RWPE2 (cell line): ENCODE data around the gene ANGPTL4.

Experiments used
- ATAC-seq: fragments of 200-7000 bp; cut with Tn5 transposase; 3 replicates; pipeline ENCODE4 v1.9.1; 2021; ENCODE audit warnings: low read depth
- DNase-seq: peaks from one replicate; pipeline ENCODE4 v3.0.0-alpha.2; 2020; ENCODE audit warnings: low spot score
- H3K27ac ChIP-seq: fragments of 450-650 bp; 2 replicates; pipeline ENCODE4 v1.5.1; 2017; ENCODE audit warnings: mild to moderate bottlenecking; ENCODE audit not compliant: poor library complexity, severe bottlenecking
- H3K27me3 ChIP-seq: fragments of 250-450 bp; sonication (Bioruptor Pico); 2 replicates; pipeline ENCODE4 v1.5.1; 2021; ENCODE audit warnings: mild to moderate bottlenecking, moderate library complexity; ENCODE audit not compliant: insufficient read depth, poor library complexity, severe bottlenecking
- H3K36me3 ChIP-seq: fragments of 250-450 bp; sonication (Bioruptor Pico); 2 replicates; pipeline ENCODE4 v1.5.1; 2020; ENCODE audit warnings: low read depth, mild to moderate bottlenecking, moderate library complexity
- H3K4me1 ChIP-seq: fragments of 250-450 bp; sonication (Bioruptor Pico); 2 replicates; pipeline ENCODE4 v1.5.1; 2021; ENCODE audit warnings: mild to moderate bottlenecking, moderate library complexity; ENCODE audit not compliant: insufficient read depth, poor library complexity, severe bottlenecking
- H3K4me3 ChIP-seq: fragments of 250-450 bp; sonication (Bioruptor Pico); 2 replicates; pipeline ENCODE4 v1.5.1; 2021; ENCODE audit warnings: mild to moderate bottlenecking, moderate library complexity; ENCODE audit not compliant: severe bottlenecking
- H3K9me3 ChIP-seq: fragments of 250-450 bp; sonication (Bioruptor Pico); 2 replicates; pipeline ENCODE4 v1.5.1; 2021; ENCODE audit warnings: mild to moderate bottlenecking, moderate library complexity; ENCODE audit not compliant: severe bottlenecking
- CTCF ChIP-seq: fragments of 450-650 bp; IDR thresholded peaks from one replicate; pipeline ENCODE4 v1.5.1; 2017; ENCODE audit warnings: mild to moderate bottlenecking, moderate library complexity; ENCODE audit not compliant: poor library complexity, severe bottlenecking

The ANGPTL4 gene

GRCh38 chr19:8320564-8321066, 43.3 kb upstream of the ANGPTL4 start:
- ATAC-seq = peak; percentile 19
- peak overlapping the region; percentile 69 for H3K27ac ChIP-seq

GRCh38 chr19:8321067-8321985, 42.6 kb upstream of the ANGPTL4 start, which contains the start of the genes NDUFA7 and RPS28:
Gene NDUFA7, minus strand, starts transcription at chr19:8321375. Its CDS starts 17 bp downstream, at chr19:8321358.
Gene RPS28, plus strand, starts transcription at chr19:8321496. Its CDS starts 35 bp downstream, at chr19:8321531.
- peak; percentile 88 for DNase-seq
- ATAC-seq = peak; percentile 75
- H3K27me3 ChIP-seq = no peaks in the 10 kb centered on the region
- TF ChIP-seq CTCF = no peak
- H3K27ac ChIP-seq = peak within 1 kb of the TSS; percentile 69
- H3K4me3 ChIP-seq = peak within 1 kb of the TSS; percentile 67
- H3K36me3 ChIP-seq = peaks cover 35% of the 10 kb centered on the region
- H3K4me1 ChIP-seq = peaks cover 12% of the 10 kb centered on the region
- H3K9me3 ChIP-seq = no peaks in the 10 kb centered on the region

More at GRCh38 chr19:8320564-8321066, 43.3 kb upstream of the ANGPTL4 start:
- Histone ChIP-seq H3K4me3 (peak overlapping the region; percentile 67), H3K27me3 (no peaks in the 10 kb centered on the region), H3K9me3 (no peaks in the 10 kb centered on the region), H3K36me3 (peaks cover 41% of the 10 kb centered on the region), H3K4me1 (peaks cover 12% of the 10 kb centered on the region)
- no peak for DNase-seq
- TF ChIP-seq CTCF = no peak

- ATAC-seq (no peak), DNase-seq (no peak)
- H3K9me3 ChIP-seq = no peaks in the 10 kb centered on the region
- peak overlapping the region; percentile 69 for H3K27ac ChIP-seq
- H3K36me3 ChIP-seq = peaks cover 33% of the 10 kb centered on the region
- no peak for TF ChIP-seq CTCF
- peak overlapping the region; percentile 67 for H3K4me3 ChIP-seq
- no peaks in the 10 kb centered on the region for H3K27me3 ChIP-seq
- H3K4me1 ChIP-seq = peaks cover 12% of the 10 kb centered on the region
These were observed 41.8 kb upstream of the ANGPTL4 start for GRCh38 chr19:8321986-8322637.

- no peak for TF ChIP-seq CTCF
- no peak for DNase-seq
- Histone ChIP-seq H3K9me3 (no peaks in the 10 kb centered on the region), H3K27ac (peak overlapping the region; percentile 69), H3K4me1 (peaks cover 12% of the 10 kb centered on the region), H3K27me3 (no peaks in the 10 kb centered on the region), H3K4me3 (peak overlapping the region; percentile 67), H3K36me3 (peaks cover 33% of the 10 kb centered on the region)
- no peak for ATAC-seq
These were observed 41.3 kb upstream of the ANGPTL4 start for GRCh38 chr19:8322638-8322997.
